ENCODE results near the gene SELENOH. TPM values are rescaled to one million over a fixed set of nuclear protein-coding genes. Genes with fewer than 3 reads are reported as not detected.
A peak's percentile ranks its signal among the peaks of the same experiment; 100 is the strongest.

Gene SELENOH
- total RNA-seq, 1 donor from 2014 or later, result 123 TPM

DNA sequence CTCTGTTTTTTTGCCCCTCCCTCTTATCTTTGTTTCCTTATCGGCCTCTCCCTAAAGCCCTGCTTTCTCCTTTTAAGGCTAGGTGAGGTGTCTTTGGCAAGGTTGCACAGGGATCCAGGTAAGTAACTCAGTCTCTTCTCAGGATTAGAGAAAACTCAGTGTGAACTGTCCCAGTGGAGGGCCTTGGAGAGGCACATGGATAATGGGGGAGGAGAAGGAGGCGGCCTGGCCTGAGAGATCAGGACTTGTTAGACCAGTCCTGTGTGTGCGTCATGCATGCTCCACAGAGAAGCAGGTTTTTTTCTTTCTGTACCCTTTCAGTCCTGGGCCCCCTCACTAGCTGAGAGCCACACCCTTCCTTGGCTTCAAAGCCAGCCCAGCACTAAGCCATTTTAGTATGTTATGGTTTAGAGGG lies 40.2 kb downstream of the SELENOH start:
- FAIRE-seq (no peak), DNase-seq (ENCODE audit: low read depth) (no peak)
- Histone ChIP-seq H3K27ac (ENCODE audit: low read depth, low read length) (no peak overlapping the region), H3K4me3 (ENCODE audit: insufficient read depth, low read depth, low read length) (no peak overlapping the region), H3K36me3 (ENCODE audit: insufficient read depth, low read length) (no peaks in the 10 kb centered on the region), H4K20me1 (ENCODE audit: insufficient read depth, low read length) (peaks cover 91% of the 10 kb centered on the region), H3K27me3 (ENCODE audit: insufficient read depth, low read length) (no peaks in the 10 kb centered on the region), H3K9ac (ENCODE audit: low read length) (no peak overlapping the region), H2AFZ (ENCODE audit: low read depth, low read length) (no peak overlapping the region), H3K4me1 (ENCODE audit: insufficient read depth, low read length) (peaks cover 32% of the 10 kb centered on the region), H3K79me2 (ENCODE audit: insufficient read depth, low read length) (peaks cover 97% of the 10 kb centered on the region), H3K9me3 (ENCODE audit: insufficient read depth, low read depth, low read length) (no peaks in the 10 kb centered on the region), H3K4me2 (ENCODE audit: low read length) (no peak overlapping the region)
- H3K4me1 Mint-ChIP-seq (ENCODE audit: low read depth, unreplicated experiment), result peaks cover 66% of the 10 kb centered on the region
- TF ChIP-seq EZH2 (IDR thresholded peaks at IDR 0.05; ENCODE audit: insufficient read depth, low read length), result no peak
- TF ChIP-seq, protein P1, sequence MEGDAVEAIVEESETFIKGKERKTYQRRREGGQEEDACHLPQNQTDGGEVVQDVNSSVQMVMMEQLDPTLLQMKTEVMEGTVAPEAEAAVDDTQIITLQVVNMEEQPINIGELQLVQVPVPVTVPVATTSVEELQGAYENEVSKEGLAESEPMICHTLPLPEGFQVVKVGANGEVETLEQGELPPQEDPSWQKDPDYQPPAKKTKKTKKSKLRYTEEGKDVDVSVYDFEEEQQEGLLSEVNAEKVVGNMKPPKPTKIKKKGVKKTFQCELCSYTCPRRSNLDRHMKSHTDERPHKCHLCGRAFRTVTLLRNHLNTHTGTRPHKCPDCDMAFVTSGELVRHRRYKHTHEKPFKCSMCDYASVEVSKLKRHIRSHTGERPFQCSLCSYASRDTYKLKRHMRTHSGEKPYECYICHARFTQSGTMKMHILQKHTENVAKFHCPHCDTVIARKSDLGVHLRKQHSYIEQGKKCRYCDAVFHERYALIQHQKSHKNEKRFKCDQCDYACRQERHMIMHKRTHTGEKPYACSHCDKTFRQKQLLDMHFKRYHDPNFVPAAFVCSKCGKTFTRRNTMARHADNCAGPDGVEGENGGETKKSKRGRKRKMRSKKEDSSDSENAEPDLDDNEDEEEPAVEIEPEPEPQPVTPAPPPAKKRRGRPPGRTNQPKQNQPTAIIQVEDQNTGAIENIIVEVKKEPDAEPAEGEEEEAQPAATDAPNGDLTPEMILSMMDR (IDR thresholded peaks at IDR 0.05; ENCODE audit: insufficient read depth, low read depth, low read length), result no peak
- H3K4me3 Mint-ChIP-seq (ENCODE audit: unreplicated experiment), result peak overlapping the region; percentile 27
- H3K9me3 Mint-ChIP-seq (ENCODE audit: unreplicated experiment), result no peaks in the 10 kb centered on the region
- H3K27ac Mint-ChIP-seq (ENCODE audit: unreplicated experiment), result peak overlapping the region; percentile 90
- no peaks in the 10 kb centered on the region for H3K27me3 Mint-ChIP-seq (ENCODE audit: low read depth, unreplicated experiment)
- peaks cover 10% of the 10 kb centered on the region for H3K36me3 Mint-ChIP-seq (ENCODE audit: low read depth, unreplicated experiment)

DNA sequence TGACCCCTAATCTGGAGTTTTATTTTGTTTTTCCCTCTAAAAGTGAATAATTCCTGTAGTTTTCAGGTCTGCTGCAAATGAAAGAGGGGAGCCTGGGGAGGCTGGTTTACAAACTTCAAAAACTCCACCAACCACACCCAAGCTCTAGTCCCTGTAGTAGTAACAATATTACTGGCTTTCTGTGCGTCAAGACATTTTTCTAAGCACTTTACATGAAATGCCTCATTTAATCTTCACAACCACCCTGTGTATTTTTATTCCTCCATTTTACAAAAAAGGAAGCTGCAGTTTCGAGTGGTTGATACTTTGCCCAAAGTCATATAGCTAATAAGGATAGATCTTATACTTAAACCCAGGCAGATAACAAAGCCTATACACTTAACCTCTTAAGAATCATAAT lies 43.8 kb downstream of the SELENOH start:
- Histone ChIP-seq H3K9me3 (ENCODE audit: insufficient read depth, low read depth, low read length) (no peaks in the 10 kb centered on the region), H2AFZ (ENCODE audit: low read depth, low read length) (no peak overlapping the region), H3K79me2 (ENCODE audit: insufficient read depth, low read length) (peaks cover 99% of the 10 kb centered on the region), H3K36me3 (ENCODE audit: insufficient read depth, low read length) (no peaks in the 10 kb centered on the region), H3K4me1 (ENCODE audit: insufficient read depth, low read length) (peaks cover 7% of the 10 kb centered on the region), H3K27ac (ENCODE audit: low read depth, low read length) (no peak overlapping the region), H3K4me3 (ENCODE audit: insufficient read depth, low read depth, low read length) (no peak overlapping the region), H3K27me3 (ENCODE audit: insufficient read depth, low read length) (no peaks in the 10 kb centered on the region), H3K4me2 (ENCODE audit: low read length) (no peak overlapping the region), H3K9ac (ENCODE audit: low read length) (no peak overlapping the region), H4K20me1 (ENCODE audit: insufficient read depth, low read length) (peaks cover 93% of the 10 kb centered on the region)
- FAIRE-seq, result no peak
- peaks cover 61% of the 10 kb centered on the region for H3K4me1 Mint-ChIP-seq (ENCODE audit: low read depth, unreplicated experiment)
- no peak overlapping the region for H3K4me3 Mint-ChIP-seq (ENCODE audit: unreplicated experiment)
- TF ChIP-seq EZH2 (IDR thresholded peaks at IDR 0.05; ENCODE audit: insufficient read depth, low read length), result no peak
- TF ChIP-seq, protein P1 (IDR thresholded peaks at IDR 0.05; ENCODE audit: insufficient read depth, low read depth, low read length), result no peak
- no peaks in the 10 kb centered on the region for H3K9me3 Mint-ChIP-seq (ENCODE audit: unreplicated experiment)
- DNase-seq (ENCODE audit: low read depth), result no peak
- no peaks in the 10 kb centered on the region for H3K27me3 Mint-ChIP-seq (ENCODE audit: low read depth, unreplicated experiment)
- peaks cover 14% of the 10 kb centered on the region for H3K36me3 Mint-ChIP-seq (ENCODE audit: low read depth, unreplicated experiment)
- H3K27ac Mint-ChIP-seq (ENCODE audit: unreplicated experiment), result no peak overlapping the region

DNA sequence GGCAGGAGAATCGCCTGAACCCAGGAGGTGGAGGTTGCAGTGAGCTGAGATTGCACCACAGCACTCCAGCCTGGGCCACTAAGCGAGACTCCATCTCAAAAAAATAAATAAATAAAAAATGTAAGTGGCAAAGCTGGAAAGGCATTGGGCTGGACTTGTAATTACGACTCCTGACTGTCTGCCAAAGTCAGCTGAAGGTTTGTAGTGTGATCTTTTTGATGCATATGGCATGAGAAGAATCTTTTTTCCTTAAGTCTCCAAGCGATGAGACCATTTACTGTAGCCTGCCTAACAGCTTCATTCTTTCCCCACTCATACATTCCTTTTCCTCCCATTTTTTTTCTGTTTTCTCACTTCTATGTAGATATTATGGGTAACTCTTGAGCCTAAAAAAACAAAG lies 45.1 kb downstream of the SELENOH start:
- no peak for FAIRE-seq
- Mint-ChIP-seq H3K4me1 (ENCODE audit: low read depth, unreplicated experiment) (peaks cover 58% of the 10 kb centered on the region), H3K4me3 (ENCODE audit: unreplicated experiment) (no peak overlapping the region)

More for the DNA sequence above, 45.1 kb downstream of the SELENOH start:
- Mint-ChIP-seq H3K36me3 (ENCODE audit: low read depth, unreplicated experiment) (peaks cover 19% of the 10 kb centered on the region), H3K27me3 (ENCODE audit: low read depth, unreplicated experiment) (no peaks in the 10 kb centered on the region), H3K27ac (ENCODE audit: unreplicated experiment) (peak overlapping the region; percentile 58), H3K9me3 (ENCODE audit: unreplicated experiment) (no peaks in the 10 kb centered on the region)
- H2AFZ ChIP-seq (ENCODE audit: low read depth, low read length), result no peak overlapping the region
- no peaks in the 10 kb centered on the region for H3K9me3 ChIP-seq (ENCODE audit: insufficient read depth, low read depth, low read length)
- no peak overlapping the region for H3K4me2 ChIP-seq (ENCODE audit: low read length)
- peak; percentile 52 for DNase-seq (ENCODE audit: low read depth)
- peaks cover 93% of the 10 kb centered on the region for H4K20me1 ChIP-seq (ENCODE audit: insufficient read depth, low read length)
- no peak overlapping the region for H3K27ac ChIP-seq (ENCODE audit: low read depth, low read length)
- TF ChIP-seq EZH2 (IDR thresholded peaks at IDR 0.05; ENCODE audit: insufficient read depth, low read length), result no peak
- TF ChIP-seq, protein P1 (IDR thresholded peaks at IDR 0.05; ENCODE audit: insufficient read depth, low read depth, low read length), result no peak
- peaks cover 99% of the 10 kb centered on the region for H3K79me2 ChIP-seq (ENCODE audit: insufficient read depth, low read length)
- no peak overlapping the region for H3K9ac ChIP-seq (ENCODE audit: low read length)
- no peaks in the 10 kb centered on the region for H3K36me3 ChIP-seq (ENCODE audit: insufficient read depth, low read length)
- no peak overlapping the region for H3K4me3 ChIP-seq (ENCODE audit: insufficient read depth, low read depth, low read length)
- no peaks in the 10 kb centered on the region for H3K27me3 ChIP-seq (ENCODE audit: insufficient read depth, low read length)
- H3K4me1 ChIP-seq (ENCODE audit: insufficient read depth, low read length), result peaks cover 7% of the 10 kb centered on the region
